ENCODE measurements around the gene CAST. TPM values are rescaled to one million over a fixed set of nuclear protein-coding genes. Genes with fewer than 3 reads are reported as not detected.

Gene CAST
- total and polyA plus RNA-seq, 5 donors = 222 to 594 (median 565) TPM

DNA sequence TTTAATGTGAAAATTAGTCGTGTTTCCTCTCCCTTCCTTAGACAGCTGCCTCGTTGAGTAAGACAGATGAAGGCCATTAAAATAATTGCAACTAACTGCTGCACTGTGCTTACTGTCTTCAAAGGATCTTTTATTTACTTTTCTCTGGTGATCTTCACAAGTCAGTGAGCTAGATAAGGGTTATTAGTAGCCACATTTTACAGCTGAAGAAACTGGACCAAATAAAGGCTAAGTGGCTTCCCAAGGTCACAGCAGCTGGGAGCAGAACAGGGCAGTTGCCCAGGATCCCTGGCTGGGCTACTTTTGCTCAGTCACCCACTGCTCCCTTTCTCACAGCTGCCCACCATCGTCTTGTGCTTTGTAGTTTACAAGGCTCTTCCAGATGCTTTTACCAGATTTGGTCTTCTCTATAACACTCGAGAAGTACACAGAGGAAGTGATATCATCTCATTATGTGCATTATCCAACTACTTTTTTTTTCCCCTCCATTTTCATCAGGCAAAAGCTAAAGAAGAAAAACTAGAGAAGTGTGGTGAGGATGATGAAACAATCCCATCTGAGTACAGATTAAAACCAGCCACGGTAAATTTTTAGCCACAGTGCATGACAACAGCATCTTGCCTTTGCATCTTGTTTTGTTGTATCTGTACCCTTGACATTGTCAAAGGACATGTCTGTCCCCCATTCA, 83.8 kb downstream of the CAST start:
- ATAC-seq (no peak), DNase-seq (no peak)
- no peaks in the 10 kb centered on the region for H3K9me3 ChIP-seq (ENCODE audit: control insufficient read depth, low read length)
- 39% methylated on average over 5 of the region's 5 CpGs for WGBS
- H3K27me3 ChIP-seq (ENCODE audit: control insufficient read depth, insufficient read depth) = no peaks in the 10 kb centered on the region
- H3K4me3 ChIP-seq (ENCODE audit: low read length) = no peak overlapping the region
- H3K4me1 ChIP-seq (ENCODE audit: control insufficient read depth, insufficient read depth, low read length) = peaks cover 6% of the 10 kb centered on the region
- intact Hi-C loops (cut with DNase I) = loop anchor here in 2 of 4 donors (10.0 kb wide), 1 partner anchor 131 kb away; no protein-coding TSS in a partner anchor
- H3K27ac ChIP-seq (ENCODE audit: low read length) = peak overlapping the region; percentile 9

DNA sequence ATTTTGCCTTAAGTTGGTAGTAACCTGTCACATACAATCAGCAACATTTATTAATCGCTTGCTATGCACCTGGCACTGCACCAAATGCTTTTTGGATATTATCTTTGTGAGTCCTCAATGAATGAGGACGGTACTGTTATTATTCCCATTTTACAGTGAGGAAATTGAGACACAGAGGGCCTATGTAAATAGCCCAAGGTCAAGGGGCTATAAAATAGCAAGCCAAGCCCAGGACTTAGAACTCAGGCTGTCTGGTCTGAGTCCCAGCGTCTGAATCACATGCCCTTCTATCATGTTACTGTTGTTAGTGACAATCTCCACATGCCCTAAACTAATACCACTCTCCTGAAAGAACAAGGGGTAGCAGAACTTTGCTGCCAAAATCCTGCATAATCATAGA, 85.5 kb downstream of the CAST start:
- Histone ChIP-seq H3K27me3 (ENCODE audit: control insufficient read depth, insufficient read depth) (no peaks in the 10 kb centered on the region), H3K9me3 (ENCODE audit: control insufficient read depth, low read length) (no peaks in the 10 kb centered on the region), H3K4me3 (ENCODE audit: low read length) (no peak overlapping the region), H3K27ac (ENCODE audit: low read length) (no peak overlapping the region), H3K4me1 (ENCODE audit: control insufficient read depth, insufficient read depth, low read length) (peaks cover 6% of the 10 kb centered on the region)
- 66% methylated on average over 3 of the region's 3 CpGs for WGBS
- ATAC-seq = peak; percentile 54 to 74
- no peak for DNase-seq
- intact Hi-C loops (cut with DNase I) = loop anchor here in 2 of 4 donors (10.0 kb wide), 1 partner anchor 133 kb away; no protein-coding TSS in a partner anchor

DNA sequence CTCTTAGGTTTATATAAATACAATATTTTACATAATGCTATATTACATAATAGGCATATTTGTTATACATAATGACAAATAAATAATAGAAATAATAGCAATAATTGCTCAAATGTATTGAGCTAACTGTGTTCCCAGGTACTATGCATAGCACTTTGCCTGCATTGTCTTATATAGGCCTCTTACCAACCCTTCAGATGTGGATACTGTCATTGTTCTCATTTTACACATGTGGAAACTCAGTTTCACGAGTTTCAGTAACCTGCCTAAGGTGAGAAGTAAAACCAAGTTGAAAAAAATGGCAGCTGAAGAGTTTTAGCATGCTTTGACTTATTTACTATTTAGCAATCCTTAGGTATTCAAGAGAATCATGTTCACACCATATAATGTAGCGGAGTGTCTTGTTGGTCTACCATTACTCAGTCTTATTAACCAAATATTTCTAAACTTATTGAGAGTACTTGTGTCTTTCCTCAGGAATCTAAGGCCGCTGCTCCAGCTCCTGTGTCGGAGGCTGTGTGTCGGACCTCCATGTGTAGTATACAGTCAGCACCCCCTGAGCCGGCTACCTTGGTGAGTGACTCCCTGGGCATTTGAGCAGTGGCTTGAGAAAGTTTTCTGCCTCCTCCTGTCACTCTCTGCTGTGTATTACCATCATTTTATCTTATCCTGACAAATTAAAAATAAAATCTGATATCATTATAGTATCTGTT, 88.1 kb downstream of the CAST start:
- WGBS = 91% methylated on average over 6 of the region's 6 CpGs
- no peak overlapping the region for H3K4me3 ChIP-seq (ENCODE audit: low read length)

DNA sequence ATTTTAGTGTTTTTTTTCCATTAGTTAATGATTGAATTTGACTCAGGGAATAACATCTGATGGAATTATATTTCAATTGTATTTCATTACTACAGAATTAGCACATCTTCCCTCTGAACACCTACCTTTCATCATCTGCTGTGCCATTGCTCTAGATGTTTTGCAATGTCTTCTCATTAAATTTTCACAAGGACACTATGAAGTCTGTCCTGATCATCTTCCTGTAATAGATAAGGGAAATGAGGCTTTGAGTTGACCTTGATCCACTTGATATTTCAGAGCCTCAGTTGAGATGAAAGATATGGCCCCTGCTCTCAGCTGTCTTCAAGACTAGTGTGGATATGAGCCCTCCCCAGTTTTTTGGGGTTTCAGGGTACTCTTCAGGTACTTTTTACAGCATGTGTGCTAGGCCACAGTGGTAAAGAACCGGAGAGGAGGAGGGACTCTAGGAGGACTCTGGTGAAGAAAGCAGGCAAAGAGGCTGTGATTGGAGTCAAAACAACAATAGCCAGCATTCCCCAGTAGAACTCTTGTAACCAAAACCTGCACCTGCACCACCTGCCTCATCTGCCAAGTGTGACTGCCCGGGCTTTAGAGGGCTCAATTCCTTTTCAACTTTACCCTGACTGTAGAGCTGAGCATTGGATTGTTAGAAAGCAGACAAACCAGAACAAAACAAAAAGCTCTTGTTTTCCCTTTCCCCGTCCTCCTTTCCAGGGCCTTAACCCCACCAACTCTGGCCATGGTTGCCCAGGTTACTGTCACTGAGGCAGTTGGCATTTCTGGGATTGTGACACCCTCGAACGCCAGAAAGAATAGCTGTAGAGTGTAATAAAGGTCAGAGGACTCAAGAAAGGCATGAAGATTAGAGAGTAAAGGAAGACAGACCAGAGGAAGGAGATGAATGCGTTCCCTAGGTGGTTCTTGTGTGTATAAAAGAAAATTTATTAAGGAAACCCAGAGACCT, 89.3 kb downstream of the CAST start:
- H3K27me3 ChIP-seq (ENCODE audit: control insufficient read depth, insufficient read depth) = no peaks in the 10 kb centered on the region
- no peaks in the 10 kb centered on the region for H3K9me3 ChIP-seq (ENCODE audit: control insufficient read depth, low read length)
- H3K4me3 ChIP-seq (ENCODE audit: low read length) = no peak overlapping the region
- peak overlapping the region; percentile 77 for H3K27ac ChIP-seq (ENCODE audit: low read length)
- DNase-seq = no peak
- ATAC-seq = peak; percentile 8 to 11
- intact Hi-C loops (cut with DNase I) = loop anchor here in 2 of 4 donors (5.0 kb wide), 1 partner anchor 411 kb away; no protein-coding TSS in a partner anchor
- H3K4me1 ChIP-seq (ENCODE audit: control insufficient read depth, insufficient read depth, low read length) = no peaks in the 10 kb centered on the region
- 60% methylated on average over 6 of the region's 6 CpGs for WGBS

More for the DNA sequence above, 88.1 kb downstream of the CAST start:
- Histone ChIP-seq H3K4me1 (ENCODE audit: control insufficient read depth, insufficient read depth, low read length) (no peaks in the 10 kb centered on the region), H3K27me3 (ENCODE audit: control insufficient read depth, insufficient read depth) (no peaks in the 10 kb centered on the region), H3K9me3 (ENCODE audit: control insufficient read depth, low read length) (no peaks in the 10 kb centered on the region), H3K27ac (ENCODE audit: low read length) (no peak overlapping the region)
- ATAC-seq (no peak), DNase-seq (no peak)
- intact Hi-C loops (cut with DNase I) = loop anchor here in 2 of 4 donors (5.0 kb wide), 1 partner anchor 412 kb away; no protein-coding TSS in a partner anchor

DNA sequence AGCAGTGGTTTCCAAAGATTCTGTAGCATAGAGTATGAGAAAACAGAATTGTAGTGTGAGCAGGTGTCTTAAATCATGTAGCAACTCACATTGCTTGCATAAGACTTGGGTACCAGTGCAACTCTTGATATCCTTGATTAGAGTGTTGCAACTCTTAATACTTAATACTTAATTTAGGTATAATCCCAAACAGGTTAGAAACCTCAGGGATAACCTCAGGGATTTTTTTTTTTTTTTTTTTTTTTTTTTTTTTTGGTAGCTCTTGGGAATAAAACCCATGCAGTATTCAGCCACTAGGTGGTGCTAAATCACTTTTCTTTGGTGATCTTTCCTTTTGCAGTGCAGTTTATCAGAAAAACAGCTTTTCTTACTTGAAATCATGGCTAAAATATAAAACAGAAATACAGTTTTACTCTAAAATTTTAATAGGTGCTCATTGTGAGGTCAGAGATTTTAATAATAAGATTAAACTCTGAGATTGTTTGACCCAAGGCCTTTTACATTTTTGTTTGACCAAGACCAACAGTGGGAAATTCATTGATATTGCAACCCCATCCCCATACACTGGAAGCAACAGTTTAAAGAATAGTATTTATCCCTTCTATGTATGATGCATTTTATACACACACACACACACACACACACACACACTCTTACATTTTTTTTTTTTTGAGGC, 90.3 kb downstream of the CAST start:
- intact Hi-C loops (cut with DNase I) = loop anchor here in 2 of 4 donors (5.0 kb wide), 1 partner anchor 410 kb away; no protein-coding TSS in a partner anchor
- DNase-seq (no peak), ATAC-seq (no peak)
- no peak overlapping the region for H3K27ac ChIP-seq (ENCODE audit: low read length)
- no peaks in the 10 kb centered on the region for H3K27me3 ChIP-seq (ENCODE audit: control insufficient read depth, insufficient read depth)
- H3K4me1 ChIP-seq (ENCODE audit: control insufficient read depth, insufficient read depth, low read length) = no peaks in the 10 kb centered on the region
- no peak overlapping the region for H3K4me3 ChIP-seq (ENCODE audit: low read length)
- no peaks in the 10 kb centered on the region for H3K9me3 ChIP-seq (ENCODE audit: control insufficient read depth, low read length)

DNA sequence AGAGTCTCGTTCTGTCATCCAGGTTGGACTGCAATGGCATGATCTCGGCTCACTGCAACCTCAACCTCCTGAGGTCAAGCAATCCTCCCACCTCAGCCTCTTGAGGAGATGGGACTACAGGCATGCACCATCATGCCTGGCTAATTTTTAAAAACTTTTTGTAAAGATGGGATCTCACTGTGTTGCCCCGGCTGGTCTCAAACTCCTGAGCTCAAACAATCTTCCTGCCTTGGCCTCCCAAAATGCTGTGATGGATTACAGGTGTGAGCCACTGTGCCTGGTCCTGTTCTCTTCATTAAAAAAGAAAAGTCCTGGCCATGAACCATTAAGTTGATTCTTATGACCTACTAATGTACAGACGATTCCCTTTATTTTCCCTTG, 90.8 kb downstream of the CAST start:
- no peak overlapping the region for H3K4me3 ChIP-seq (ENCODE audit: low read length)
- intact Hi-C loops (cut with DNase I) = loop anchor here in 2 of 4 donors (5.0 kb wide), 1 partner anchor 409 kb away; no protein-coding TSS in a partner anchor
- no peak for ATAC-seq
- no peaks in the 10 kb centered on the region for H3K9me3 ChIP-seq (ENCODE audit: control insufficient read depth, low read length)
- 93% methylated on average over 4 of the region's 4 CpGs for whole genome bisulfite sequencing
- no peak for DNase-seq
- no peaks in the 10 kb centered on the region for H3K4me1 ChIP-seq (ENCODE audit: control insufficient read depth, insufficient read depth, low read length)
- no peaks in the 10 kb centered on the region for H3K27me3 ChIP-seq (ENCODE audit: control insufficient read depth, insufficient read depth)
- H3K27ac ChIP-seq (ENCODE audit: low read length) = no peak overlapping the region

DNA sequence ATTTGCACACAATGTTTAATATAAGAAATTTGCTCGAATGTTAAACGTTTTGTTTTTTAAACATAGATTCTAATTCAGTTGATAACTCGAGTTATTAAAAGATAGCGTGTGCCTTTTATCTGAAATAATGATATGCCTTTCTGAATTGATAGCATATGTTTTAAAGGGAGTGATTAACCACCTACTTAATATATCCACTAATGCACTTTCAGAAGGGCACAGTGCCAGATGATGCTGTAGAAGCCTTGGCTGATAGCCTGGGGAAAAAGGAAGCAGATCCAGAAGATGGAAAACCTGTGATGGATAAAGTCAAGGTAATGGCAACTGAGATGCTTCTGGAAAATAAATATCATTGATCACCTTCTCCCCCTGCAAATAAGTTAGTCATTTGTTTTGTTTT, 91.7 kb downstream of the CAST start:
- 37% methylated on average over 4 of the region's 4 CpGs for WGBS
- Histone ChIP-seq H3K4me1 (ENCODE audit: control insufficient read depth, insufficient read depth, low read length) (no peaks in the 10 kb centered on the region), H3K27me3 (ENCODE audit: control insufficient read depth, insufficient read depth) (no peaks in the 10 kb centered on the region), H3K27ac (ENCODE audit: low read length) (no peak overlapping the region), H3K9me3 (ENCODE audit: control insufficient read depth, low read length) (no peaks in the 10 kb centered on the region), H3K4me3 (ENCODE audit: low read length) (no peak overlapping the region)
- ATAC-seq = no peak
- DNase-seq = no peak
- intact Hi-C loops (cut with DNase I) = loop anchor here in 2 of 4 donors (5.0 kb wide), 1 partner anchor 408 kb away; no protein-coding TSS in a partner anchor

DNA sequence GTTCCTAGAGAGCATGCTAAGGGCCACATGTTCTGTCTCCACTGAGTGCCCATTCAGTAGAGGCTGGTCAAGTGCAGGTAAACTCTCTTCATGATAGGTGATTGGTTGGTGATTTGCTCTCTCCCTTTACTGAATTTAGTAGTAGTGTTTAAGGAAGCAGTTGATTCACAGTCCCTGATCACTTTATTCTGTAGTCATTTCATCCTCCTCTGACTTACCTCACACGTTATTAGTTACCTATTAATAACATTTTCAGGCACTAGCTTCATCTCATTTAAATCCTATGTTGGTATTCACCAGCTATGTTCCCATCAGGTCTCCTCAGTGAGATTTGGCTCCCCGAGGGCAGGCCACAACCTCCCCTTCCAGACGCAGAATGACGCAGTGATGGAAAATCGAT, 93.7 kb downstream of the CAST start:
- DNase-seq = no peak
- no peaks in the 10 kb centered on the region for H3K4me1 ChIP-seq (ENCODE audit: control insufficient read depth, insufficient read depth, low read length)
- 69% methylated on average over 5 of the region's 5 CpGs for WGBS
- no peak overlapping the region for H3K4me3 ChIP-seq (ENCODE audit: low read length)
- no peak overlapping the region for H3K27ac ChIP-seq (ENCODE audit: low read length)
- no peak for ATAC-seq
- no peaks in the 10 kb centered on the region for H3K9me3 ChIP-seq (ENCODE audit: control insufficient read depth, low read length)
- no peaks in the 10 kb centered on the region for H3K27me3 ChIP-seq (ENCODE audit: control insufficient read depth, insufficient read depth)
- intact Hi-C loops (cut with DNase I) = no loop called here

DNA sequence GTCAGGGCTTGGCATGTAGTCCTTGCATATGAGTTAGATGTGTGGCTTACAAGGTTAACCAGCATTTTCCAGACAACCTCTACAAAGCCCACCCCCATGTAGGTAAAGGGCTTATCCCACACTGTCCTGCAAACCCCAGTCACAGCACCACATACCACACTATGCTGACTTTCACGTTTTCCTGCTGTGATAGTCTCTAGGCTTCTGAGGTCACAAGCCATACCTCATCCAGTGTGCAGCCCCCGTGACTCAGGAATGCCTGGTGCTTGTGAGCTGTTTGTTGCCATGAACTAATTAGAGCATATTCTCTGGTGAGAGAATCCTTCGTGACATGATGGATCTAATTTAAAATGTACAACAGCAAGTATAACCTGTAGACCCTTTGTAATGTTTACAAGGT, 94.8 kb downstream of the CAST start:
- Histone ChIP-seq H3K9me3 (ENCODE audit: control insufficient read depth, low read length) (no peaks in the 10 kb centered on the region), H3K4me1 (ENCODE audit: control insufficient read depth, insufficient read depth, low read length) (no peaks in the 10 kb centered on the region), H3K27ac (ENCODE audit: low read length) (no peak overlapping the region), H3K27me3 (ENCODE audit: control insufficient read depth, insufficient read depth) (no peaks in the 10 kb centered on the region), H3K4me3 (ENCODE audit: low read length) (no peak overlapping the region)
- peak; percentile 64 to 68 for ATAC-seq
- WGBS = 60% methylated on average over 3 of the region's 3 CpGs
- intact Hi-C loops (cut with DNase I) = no loop called here
- DNase-seq = no peak

DNA sequence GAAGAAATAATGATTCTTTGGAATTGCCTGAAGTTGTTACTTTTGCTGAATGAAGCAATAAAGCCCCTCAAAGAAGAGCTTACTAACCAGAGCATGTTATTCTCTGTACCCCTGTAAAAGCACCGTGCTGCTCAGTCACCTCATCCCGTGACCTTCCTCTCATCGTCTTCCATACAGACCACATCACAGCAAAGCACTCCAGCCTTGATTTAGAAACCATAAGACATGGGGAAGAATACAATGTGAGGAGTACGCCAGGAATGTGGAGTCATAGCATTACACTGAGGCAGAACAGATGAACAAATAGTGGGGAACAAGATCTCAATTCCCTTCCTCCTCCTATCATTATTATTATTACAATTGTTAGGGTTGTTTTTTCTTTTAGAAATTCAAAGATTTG, 96.4 kb downstream of the CAST start:
- intact Hi-C loops (cut with DNase I) = no loop called here
- no peak overlapping the region for H3K27ac ChIP-seq (ENCODE audit: low read length)
- no peaks in the 10 kb centered on the region for H3K9me3 ChIP-seq (ENCODE audit: control insufficient read depth, low read length)
- DNase-seq (no peak), ATAC-seq (no peak)
- no peaks in the 10 kb centered on the region for H3K27me3 ChIP-seq (ENCODE audit: control insufficient read depth, insufficient read depth)
- H3K4me3 ChIP-seq (ENCODE audit: low read length) = no peak overlapping the region
- H3K4me1 ChIP-seq (ENCODE audit: control insufficient read depth, insufficient read depth, low read length) = no peaks in the 10 kb centered on the region
- 84% methylated on average over 4 of the region's 4 CpGs for WGBS

Measured in right cardiac atrium (tissue), 5 donors.